Endodermal cell (in vitro differentiated cells): Measurements from ENCODE around the gene G6PD. TPM values are rescaled to one million over a fixed set of nuclear protein-coding genes. Genes with fewer than 3 reads are reported as not detected.

Source experiments
- DNase-seq: peaks from one replicate; pipeline ENCODE4 v3.0.0-alpha.2; 2017
- H3K27ac ChIP-seq: 2 replicates; pipeline ENCODE4 v1.5.1; 2013; ENCODE audit warnings: mild to moderate bottlenecking, low read depth, low read length, moderate library complexity
- H3K27me3 ChIP-seq: 2 replicates; pipeline ENCODE4 v1.6.1; 2013; ENCODE audit warnings: mild to moderate bottlenecking, low read length, moderate library complexity; ENCODE audit not compliant: insufficient read depth, control insufficient read depth, poor library complexity, severe bottlenecking
- H3K36me3 ChIP-seq: 2 replicates; pipeline ENCODE4 v1.7.0; 2013; ENCODE audit warnings: mild to moderate bottlenecking, low read length, moderate library complexity; ENCODE audit not compliant: control insufficient read depth, insufficient read depth
- H3K4me1 ChIP-seq: one replicate; pipeline ENCODE4 v1.7.0; 2013; ENCODE audit warnings: low read length; ENCODE audit not compliant: control insufficient read depth, insufficient read depth
- H3K4me3 ChIP-seq: 2 replicates; pipeline ENCODE4 v1.5.1; 2013; ENCODE audit warnings: mild to moderate bottlenecking, low read length, moderate library complexity
- H3K9ac ChIP-seq: 2 replicates; pipeline ENCODE4 v1.6.1; 2013; ENCODE audit warnings: mild to moderate bottlenecking, low read length, moderate library complexity; ENCODE audit not compliant: poor library complexity, severe bottlenecking; ENCODE audit errors: extremely low read depth
- H3K9me3 ChIP-seq: 2 replicates; pipeline ENCODE4 v1.6.1; 2013; ENCODE audit warnings: mild to moderate bottlenecking, low read length, moderate library complexity; ENCODE audit not compliant: control insufficient read depth
- H3K27ac Mint-ChIP-seq: 2 replicates; pipeline ENCODE4 v1.8.0; 2020; ENCODE audit warnings: mixed read lengths
- H3K27me3 Mint-ChIP-seq: 2 replicates; pipeline ENCODE4 v1.8.0; 2021; ENCODE audit warnings: mild to moderate bottlenecking, mixed read lengths; ENCODE audit not compliant: insufficient read depth
- H3K36me3 Mint-ChIP-seq: 2 replicates; pipeline ENCODE4 v1.8.0; 2020; ENCODE audit warnings: low read depth, mixed read lengths
- H3K4me1 Mint-ChIP-seq: 2 replicates; pipeline ENCODE4 v1.8.0; 2020; ENCODE audit warnings: mixed read lengths
- H3K4me3 Mint-ChIP-seq: 2 replicates; pipeline ENCODE4 v1.8.0; 2020; ENCODE audit warnings: mild to moderate bottlenecking, moderate library complexity, mixed read lengths
- H3K9me3 Mint-ChIP-seq: 2 replicates; pipeline ENCODE4 v1.8.0; 2020; ENCODE audit warnings: mild to moderate bottlenecking, mixed read lengths
- WGBS, 2 experiments: methylation state at CpG; one replicate each; pipeline versions ENCODE4 v1.1.5 to v1.1.7; 2013; ENCODE audit warnings: missing lambda C conversion rate in 2 of 2, mixed read lengths in 1 of 2; ENCODE audit not compliant: insufficient coverage in 1 of 2, insufficient read length in 1 of 2; 5-methylcytosine and 5-hydroxymethylcytosine counted together
- total RNA-seq, 2 donors: library from RNA; stranded (reverse); fragmentation: NEBNext Ultra II Directional in 1 of 2; extraction: Animal tissue kit (Norgen Biotek cat#: 25700) in 1 of 2; gene quantifications; 2 replicates in 1 of 2; 3 replicates in 1 of 2; pipeline ENCODE4 v1.2.1, GENCODE V29; 2021
- TF ChIP-seq, protein P1 (sequence below): fragments of 200-600 bp; sonication (generic); conservative IDR thresholded peaks from 2 replicates; pipeline ENCODE4 v1.5.0; 2021; ENCODE audit warnings: antibody characterized with exemption, mild to moderate bottlenecking

G6PD gene
- total RNA-seq, 2 donors from 2014 or later: 71.7 to 81.4 TPM

DNA sequence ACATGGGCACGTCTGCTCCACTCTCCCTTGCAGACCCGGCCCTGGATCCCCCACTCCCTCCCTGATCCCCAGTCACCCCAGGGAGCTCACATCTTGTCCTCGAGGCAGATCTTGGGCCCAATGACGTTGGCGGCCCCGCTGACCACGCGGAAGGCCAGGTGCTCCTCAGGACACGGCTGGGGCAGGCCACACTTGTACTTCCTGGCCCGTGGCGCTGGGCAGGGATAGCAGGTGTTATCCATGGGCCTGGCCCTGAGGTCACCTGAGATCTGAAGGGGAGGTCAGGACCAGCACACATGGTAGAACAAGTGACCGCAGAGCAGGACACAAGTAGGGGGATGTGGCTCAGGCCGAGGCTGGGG is 38.3 kb downstream of the G6PD start:
- Mint-ChIP-seq H3K4me1 (no peaks in the 10 kb centered on the region), H3K27me3 (no peaks in the 10 kb centered on the region), H3K36me3 (peaks cover 32% of the 10 kb centered on the region), H3K27ac (no peak overlapping the region), H3K4me3 (no peak overlapping the region), H3K9me3 (peaks cover 65% of the 10 kb centered on the region)
- Histone ChIP-seq H3K4me1 (no peaks in the 10 kb centered on the region), H3K27me3 (no peaks in the 10 kb centered on the region), H3K4me3 (no peak overlapping the region), H3K9ac (no peak overlapping the region), H3K36me3 (peaks cover 12% of the 10 kb centered on the region), H3K27ac (no peak overlapping the region), H3K9me3 (peaks cover 3% of the 10 kb centered on the region)
- TF ChIP-seq, protein P1, sequence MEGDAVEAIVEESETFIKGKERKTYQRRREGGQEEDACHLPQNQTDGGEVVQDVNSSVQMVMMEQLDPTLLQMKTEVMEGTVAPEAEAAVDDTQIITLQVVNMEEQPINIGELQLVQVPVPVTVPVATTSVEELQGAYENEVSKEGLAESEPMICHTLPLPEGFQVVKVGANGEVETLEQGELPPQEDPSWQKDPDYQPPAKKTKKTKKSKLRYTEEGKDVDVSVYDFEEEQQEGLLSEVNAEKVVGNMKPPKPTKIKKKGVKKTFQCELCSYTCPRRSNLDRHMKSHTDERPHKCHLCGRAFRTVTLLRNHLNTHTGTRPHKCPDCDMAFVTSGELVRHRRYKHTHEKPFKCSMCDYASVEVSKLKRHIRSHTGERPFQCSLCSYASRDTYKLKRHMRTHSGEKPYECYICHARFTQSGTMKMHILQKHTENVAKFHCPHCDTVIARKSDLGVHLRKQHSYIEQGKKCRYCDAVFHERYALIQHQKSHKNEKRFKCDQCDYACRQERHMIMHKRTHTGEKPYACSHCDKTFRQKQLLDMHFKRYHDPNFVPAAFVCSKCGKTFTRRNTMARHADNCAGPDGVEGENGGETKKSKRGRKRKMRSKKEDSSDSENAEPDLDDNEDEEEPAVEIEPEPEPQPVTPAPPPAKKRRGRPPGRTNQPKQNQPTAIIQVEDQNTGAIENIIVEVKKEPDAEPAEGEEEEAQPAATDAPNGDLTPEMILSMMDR: no peak
- WGBS, 2 experiments: 95 to 100% methylated on average over 1 to 12 of the region's 13 CpGs
- no peak for DNase-seq

DNA sequence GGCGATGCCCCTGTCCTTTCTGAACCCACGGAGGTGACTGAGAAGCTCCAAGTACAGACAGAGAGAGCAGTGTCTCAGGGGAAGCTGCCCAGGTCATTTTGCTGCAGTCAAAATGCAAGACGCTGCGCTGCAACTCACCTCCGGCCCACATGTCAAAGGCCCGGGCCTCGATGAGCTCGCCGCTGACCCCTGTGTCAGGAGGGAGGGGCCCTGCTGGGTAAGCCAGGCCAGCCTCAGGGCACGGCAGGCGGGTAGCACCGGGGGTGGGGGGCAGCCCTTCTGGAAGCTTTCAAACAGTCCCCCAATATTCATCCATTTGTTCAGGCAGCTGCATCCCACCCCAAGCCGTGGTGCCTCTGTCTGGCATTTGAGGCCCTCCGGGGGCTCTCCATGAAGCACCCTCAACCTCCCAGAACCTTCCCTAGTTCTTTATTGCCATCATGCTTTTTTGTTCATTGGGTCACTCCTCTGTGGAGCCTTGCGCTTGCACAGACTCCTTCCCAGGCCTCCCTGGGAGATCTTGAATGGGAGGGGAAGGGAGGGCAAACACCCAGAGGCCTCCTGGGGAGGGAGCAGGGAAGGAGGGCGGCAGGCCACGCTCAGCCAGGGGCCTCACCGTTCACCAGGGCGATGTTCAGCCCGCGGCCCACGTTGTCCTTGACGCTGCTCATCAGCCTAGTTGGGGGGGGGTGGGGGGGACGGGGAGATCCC is 38.8 kb downstream of the G6PD start:
- Histone ChIP-seq H3K9ac (no peak overlapping the region), H3K4me1 (no peaks in the 10 kb centered on the region), H3K27me3 (no peaks in the 10 kb centered on the region), H3K4me3 (no peak overlapping the region), H3K36me3 (peaks cover 12% of the 10 kb centered on the region), H3K27ac (no peak overlapping the region), H3K9me3 (peaks cover 3% of the 10 kb centered on the region)
- H3K36me3 Mint-ChIP-seq: peaks cover 32% of the 10 kb centered on the region
- H3K27ac Mint-ChIP-seq: no peak overlapping the region
- TF ChIP-seq, protein P1: no peak
- H3K4me3 Mint-ChIP-seq: no peak overlapping the region
- H3K4me1 Mint-ChIP-seq: no peaks in the 10 kb centered on the region
- WGBS, 2 experiments: 92 to 96% methylated on average over 5 to 18 of the region's 24 CpGs
- peaks cover 67% of the 10 kb centered on the region for H3K9me3 Mint-ChIP-seq
- no peaks in the 10 kb centered on the region for H3K27me3 Mint-ChIP-seq
- DNase-seq: no peak

DNA sequence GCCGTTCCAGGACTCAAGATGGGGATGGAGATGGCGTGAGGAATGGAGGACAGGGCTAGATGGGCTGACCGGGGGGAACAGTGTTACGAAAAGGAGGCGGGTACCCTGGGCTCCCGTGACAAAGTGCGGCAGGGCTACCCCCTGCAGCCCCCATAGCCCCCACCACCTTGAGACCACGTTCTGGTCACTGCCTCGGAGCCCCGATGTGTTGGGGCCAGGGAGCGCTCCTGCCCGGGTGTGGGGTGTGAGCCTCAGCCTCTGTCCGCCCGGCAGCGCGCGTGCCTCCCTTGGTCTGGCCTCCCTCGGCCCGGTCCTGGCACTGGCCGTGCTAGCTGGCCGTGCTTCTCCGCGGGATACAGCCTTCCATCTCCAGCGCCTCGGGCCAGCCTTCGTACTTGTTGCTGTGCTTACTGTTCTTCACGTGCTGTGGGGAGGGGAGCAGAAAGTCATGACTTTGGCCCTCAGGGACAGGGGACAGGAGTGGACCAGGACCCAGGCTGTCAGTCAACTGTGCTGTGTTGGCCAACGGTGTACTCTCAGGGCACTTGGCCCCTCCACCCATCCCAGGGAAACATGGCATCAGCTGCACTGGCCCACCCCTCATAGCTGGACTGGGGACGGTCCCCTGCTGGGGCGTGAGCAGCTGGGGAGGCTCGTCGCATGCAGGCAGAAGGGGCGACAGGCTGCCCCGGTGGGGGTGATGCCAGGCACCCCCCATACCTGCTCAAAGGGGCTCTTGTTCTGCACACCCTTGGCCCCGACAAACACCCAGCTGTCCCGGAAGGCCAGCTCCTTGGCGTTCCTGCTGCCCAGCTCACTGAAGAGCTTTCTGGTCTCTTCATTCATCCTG is 39.9 kb downstream of the G6PD start:
- Mint-ChIP-seq H3K4me1 (no peaks in the 10 kb centered on the region), H3K27me3 (no peaks in the 10 kb centered on the region), H3K36me3 (peaks cover 32% of the 10 kb centered on the region), H3K4me3 (no peak overlapping the region), H3K9me3 (peaks cover 66% of the 10 kb centered on the region), H3K27ac (no peak overlapping the region)
- Histone ChIP-seq H3K27ac (no peak overlapping the region), H3K36me3 (peaks cover 12% of the 10 kb centered on the region), H3K9me3 (peaks cover 3% of the 10 kb centered on the region), H3K9ac (no peak overlapping the region), H3K4me3 (no peak overlapping the region), H3K27me3 (no peaks in the 10 kb centered on the region), H3K4me1 (no peaks in the 10 kb centered on the region)
- no peak for DNase-seq
- TF ChIP-seq, protein P1: no peak
- 95 to 97% methylated on average over 10 to 33 of the region's 37 CpGs for whole genome bisulfite sequencing, 2 experiments
